ENCODE measurements around the gene PLEKHG4. TPM values are rescaled to one million over a fixed set of nuclear protein-coding genes. Genes with fewer than 3 reads are reported as not detected.
A peak's percentile ranks its signal among the peaks of the same experiment; 100 is the strongest.

PLEKHG4 gene
- total and polyA plus RNA-seq, 9 of the 15 experiments (the other 6 are each of a cell fraction or from before 2014, with no cell fraction given), result 3.7 to 36.8 (median 17.9) TPM

DNA sequence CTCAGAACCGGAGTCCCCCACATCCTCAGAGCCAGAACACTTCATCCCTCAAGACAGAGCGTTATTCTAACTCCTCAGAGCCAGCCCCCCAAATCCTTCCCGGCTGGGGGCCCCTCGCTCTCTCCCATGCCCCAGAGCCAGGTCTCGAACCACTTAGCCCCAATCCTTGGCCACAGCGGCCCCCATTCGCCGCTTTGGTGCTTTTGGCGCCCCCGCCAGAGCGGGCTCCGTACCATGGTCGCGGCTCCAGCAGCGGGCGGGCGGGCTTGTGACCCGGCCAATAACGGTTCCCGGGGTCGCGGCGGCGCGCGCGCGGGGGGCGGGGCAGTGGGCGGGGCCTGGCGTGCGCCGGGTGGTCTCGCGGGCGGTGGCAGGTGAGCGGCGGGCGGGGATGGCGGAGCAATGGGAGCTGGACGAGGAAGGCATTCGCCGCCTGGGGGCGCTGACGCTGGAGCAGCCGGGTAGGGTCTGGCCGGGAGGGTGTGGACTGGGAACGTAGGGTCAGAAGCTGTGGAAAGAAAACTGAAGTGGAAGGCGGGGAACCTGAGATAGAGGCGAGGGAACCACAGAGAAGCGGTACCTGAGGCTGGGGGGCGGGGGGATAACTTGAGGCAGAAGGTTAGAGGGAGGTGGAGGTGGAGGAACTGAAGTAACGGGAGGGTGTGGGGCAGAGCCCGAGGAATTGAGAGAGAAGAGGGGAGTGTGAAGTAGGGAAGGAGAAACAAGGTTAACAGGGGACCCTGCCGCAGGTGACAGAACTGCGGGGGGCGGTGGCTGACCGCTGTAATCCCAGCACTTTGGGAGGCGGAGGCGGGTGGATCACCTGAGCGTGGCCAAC lies 47.4 kb downstream of the PLEKHG4 start, which contains the start of the genes KCTD19 and LRRC36 (continued):
- TF ChIP-seq, protein P1, sequence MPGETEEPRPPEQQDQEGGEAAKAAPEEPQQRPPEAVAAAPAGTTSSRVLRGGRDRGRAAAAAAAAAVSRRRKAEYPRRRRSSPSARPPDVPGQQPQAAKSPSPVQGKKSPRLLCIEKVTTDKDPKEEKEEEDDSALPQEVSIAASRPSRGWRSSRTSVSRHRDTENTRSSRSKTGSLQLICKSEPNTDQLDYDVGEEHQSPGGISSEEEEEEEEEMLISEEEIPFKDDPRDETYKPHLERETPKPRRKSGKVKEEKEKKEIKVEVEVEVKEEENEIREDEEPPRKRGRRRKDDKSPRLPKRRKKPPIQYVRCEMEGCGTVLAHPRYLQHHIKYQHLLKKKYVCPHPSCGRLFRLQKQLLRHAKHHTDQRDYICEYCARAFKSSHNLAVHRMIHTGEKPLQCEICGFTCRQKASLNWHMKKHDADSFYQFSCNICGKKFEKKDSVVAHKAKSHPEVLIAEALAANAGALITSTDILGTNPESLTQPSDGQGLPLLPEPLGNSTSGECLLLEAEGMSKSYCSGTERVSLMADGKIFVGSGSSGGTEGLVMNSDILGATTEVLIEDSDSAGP (CRISPR knock-in tag; IDR thresholded peaks at IDR 0.05), result no peak
- TF ChIP-seq, protein P2, sequence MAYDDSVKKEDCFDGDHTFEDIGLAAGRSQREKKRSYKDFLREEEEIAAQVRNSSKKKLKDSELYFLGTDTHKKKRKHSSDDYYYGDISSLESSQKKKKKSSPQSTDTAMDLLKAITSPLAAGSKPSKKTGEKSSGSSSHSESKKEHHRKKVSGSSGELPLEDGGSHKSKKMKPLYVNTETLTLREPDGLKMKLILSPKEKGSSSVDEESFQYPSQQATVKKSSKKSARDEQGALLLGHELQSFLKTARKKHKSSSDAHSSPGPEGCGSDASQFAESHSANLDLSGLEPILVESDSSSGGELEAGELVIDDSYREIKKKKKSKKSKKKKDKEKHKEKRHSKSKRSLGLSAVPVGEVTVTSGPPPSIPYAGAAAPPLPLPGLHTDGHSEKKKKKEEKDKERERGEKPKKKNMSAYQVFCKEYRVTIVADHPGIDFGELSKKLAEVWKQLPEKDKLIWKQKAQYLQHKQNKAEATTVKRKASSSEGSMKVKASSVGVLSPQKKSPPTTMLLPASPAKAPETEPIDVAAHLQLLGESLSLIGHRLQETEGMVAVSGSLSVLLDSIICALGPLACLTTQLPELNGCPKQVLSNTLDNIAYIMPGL (CRISPR knock-in tag; IDR thresholded peaks at IDR 0.05), result peak; percentile 62; the same call in 1 of the 2 replicates
- TF ChIP-seq, protein P3, sequence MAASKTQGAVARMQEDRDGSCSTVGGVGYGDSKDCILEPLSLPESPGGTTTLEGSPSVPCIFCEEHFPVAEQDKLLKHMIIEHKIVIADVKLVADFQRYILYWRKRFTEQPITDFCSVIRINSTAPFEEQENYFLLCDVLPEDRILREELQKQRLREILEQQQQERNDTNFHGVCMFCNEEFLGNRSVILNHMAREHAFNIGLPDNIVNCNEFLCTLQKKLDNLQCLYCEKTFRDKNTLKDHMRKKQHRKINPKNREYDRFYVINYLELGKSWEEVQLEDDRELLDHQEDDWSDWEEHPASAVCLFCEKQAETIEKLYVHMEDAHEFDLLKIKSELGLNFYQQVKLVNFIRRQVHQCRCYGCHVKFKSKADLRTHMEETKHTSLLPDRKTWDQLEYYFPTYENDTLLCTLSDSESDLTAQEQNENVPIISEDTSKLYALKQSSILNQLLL (CRISPR knock-in tag; IDR thresholded peaks at IDR 0.05; ENCODE audit: borderline replicate concordance), result no peak
- TF ChIP-seq ZNF263 (CRISPR knock-in tag; IDR thresholded peaks at IDR 0.05; ENCODE audit: borderline replicate concordance) (no peak), SIN3B (IDR thresholded peaks at IDR 0.05; ENCODE audit: low read depth) (0 out of 2 replicates have a peak, but pooled peaks have one; percentile 18), HDAC1 (IDR thresholded peaks at IDR 0.05) (peak in 1 of 2 experiments; percentile 48; a peak in 1 of 4 replicates), HOXB6 (CRISPR knock-in tag; IDR thresholded peaks at IDR 0.05; ENCODE audit: borderline replicate concordance) (no peak), ZNF316 (IDR thresholded peaks at IDR 0.05) (0 out of 2 replicates have a peak, but pooled peaks have one; percentile 6), MCM2 (IDR thresholded peaks at IDR 0.05; ENCODE audit: low read depth) (no peak), ATF1 (CRISPR knock-in tag; IDR thresholded peaks at IDR 0.05) (no peak), ATF1 (tag; IDR thresholded peaks at IDR 0.05) (0 out of 2 replicates have a peak, but pooled peaks have one; percentile 7), FUS (optimal IDR thresholded peaks at IDR 0.05; ENCODE audit: low read depth, low read length) (no peak), CHD1 (IDR thresholded peaks at IDR 0.05; ENCODE audit: low read length) (no peak), TEAD4 (IDR thresholded peaks at IDR 0.05; ENCODE audit: low read length) (no peak), TEAD4 (CRISPR knock-in tag; IDR thresholded peaks at IDR 0.05; ENCODE audit: borderline replicate concordance) (no peak), GTF2E2 (tag; IDR thresholded peaks at IDR 0.05) (no peak)
- TF ChIP-seq, protein P4, sequence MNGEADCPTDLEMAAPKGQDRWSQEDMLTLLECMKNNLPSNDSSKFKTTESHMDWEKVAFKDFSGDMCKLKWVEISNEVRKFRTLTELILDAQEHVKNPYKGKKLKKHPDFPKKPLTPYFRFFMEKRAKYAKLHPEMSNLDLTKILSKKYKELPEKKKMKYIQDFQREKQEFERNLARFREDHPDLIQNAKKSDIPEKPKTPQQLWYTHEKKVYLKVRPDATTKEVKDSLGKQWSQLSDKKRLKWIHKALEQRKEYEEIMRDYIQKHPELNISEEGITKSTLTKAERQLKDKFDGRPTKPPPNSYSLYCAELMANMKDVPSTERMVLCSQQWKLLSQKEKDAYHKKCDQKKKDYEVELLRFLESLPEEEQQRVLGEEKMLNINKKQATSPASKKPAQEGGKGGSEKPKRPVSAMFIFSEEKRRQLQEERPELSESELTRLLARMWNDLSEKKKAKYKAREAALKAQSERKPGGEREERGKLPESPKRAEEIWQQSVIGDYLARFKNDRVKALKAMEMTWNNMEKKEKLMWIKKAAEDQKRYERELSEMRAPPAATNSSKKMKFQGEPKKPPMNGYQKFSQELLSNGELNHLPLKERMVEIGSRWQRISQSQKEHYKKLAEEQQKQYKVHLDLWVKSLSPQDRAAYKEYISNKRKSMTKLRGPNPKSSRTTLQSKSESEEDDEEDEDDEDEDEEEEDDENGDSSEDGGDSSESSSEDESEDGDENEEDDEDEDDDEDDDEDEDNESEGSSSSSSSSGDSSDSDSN (IDR thresholded peaks at IDR 0.05; ENCODE audit: borderline replicate concordance in 1 of 2, low read depth in 2 of 2, low read length in 2 of 2), result 0 out of 4 replicates have a peak, but pooled peaks of 1 of the 2 experiments have one; percentile 58
